Stomach (tissue), 4 donors: ENCODE data around the gene CACNA2D2.

Experiments used
- EP300 ChIP-seq: sonication (generic); formaldehyde crosslinking; IDR thresholded peaks from one replicate; pipeline ENCODE4 v1.6.1; 2017; ENCODE audit warnings: antibody characterized with exemption
- POLR2A ChIP-seq, 4 donors: fragments of 450-650 bp; IDR thresholded peaks; one replicate each; pipeline ENCODE4 v1.6.1; 2016; ENCODE audit warnings: antibody characterized with exemption in 4 of 4, control low read depth in 2 of 4, mild to moderate bottlenecking in 1 of 4, moderate library complexity in 1 of 4
- POLR2AphosphoS5 ChIP-seq, 3 donors: sonication (generic); formaldehyde crosslinking; IDR thresholded peaks; one replicate each; pipeline ENCODE4 v1.6.1; 2016; ENCODE audit warnings: antibody characterized with exemption in 3 of 3
- TF ChIP-seq, protein P1 (sequence below), 7 experiments: fragments of 450-650 bp in 4 of 7; fragments of 200-600 bp in 3 of 7; sonication (generic) in 3 of 7; IDR thresholded peaks; one replicate each; pipeline ENCODE4 v1.5.1; 2016 to 2019; ENCODE audit warnings: antibody characterized with exemption in 7 of 7, control low read depth in 2 of 7, mild to moderate bottlenecking in 1 of 7

DNA sequence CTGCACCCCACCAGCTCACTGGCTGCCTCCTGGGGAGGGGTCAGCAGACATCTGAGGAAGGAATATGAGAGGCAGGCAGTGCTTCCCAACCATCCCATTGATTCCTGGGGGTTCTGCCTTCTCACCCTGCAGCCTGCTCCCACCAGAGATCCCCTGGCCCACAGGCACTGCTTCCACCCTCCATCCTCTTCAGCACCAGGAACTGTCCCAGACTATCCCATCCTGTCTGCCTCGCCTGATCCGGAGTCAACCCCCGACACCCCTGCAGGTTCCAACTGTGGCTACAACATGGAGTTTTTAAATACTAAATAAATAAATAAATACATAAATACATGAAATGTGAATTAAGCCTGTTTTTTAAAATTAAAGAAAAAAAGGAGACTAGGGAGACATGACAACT, 43.6 kb downstream of the CACNA2D2 start:
- TF ChIP-seq POLR2A (IDR thresholded peaks at IDR 0.05) (no peak), EP300 (no peak), POLR2AphosphoS5 (IDR thresholded peaks at IDR 0.05) (no peak)
- TF ChIP-seq, protein P1, sequence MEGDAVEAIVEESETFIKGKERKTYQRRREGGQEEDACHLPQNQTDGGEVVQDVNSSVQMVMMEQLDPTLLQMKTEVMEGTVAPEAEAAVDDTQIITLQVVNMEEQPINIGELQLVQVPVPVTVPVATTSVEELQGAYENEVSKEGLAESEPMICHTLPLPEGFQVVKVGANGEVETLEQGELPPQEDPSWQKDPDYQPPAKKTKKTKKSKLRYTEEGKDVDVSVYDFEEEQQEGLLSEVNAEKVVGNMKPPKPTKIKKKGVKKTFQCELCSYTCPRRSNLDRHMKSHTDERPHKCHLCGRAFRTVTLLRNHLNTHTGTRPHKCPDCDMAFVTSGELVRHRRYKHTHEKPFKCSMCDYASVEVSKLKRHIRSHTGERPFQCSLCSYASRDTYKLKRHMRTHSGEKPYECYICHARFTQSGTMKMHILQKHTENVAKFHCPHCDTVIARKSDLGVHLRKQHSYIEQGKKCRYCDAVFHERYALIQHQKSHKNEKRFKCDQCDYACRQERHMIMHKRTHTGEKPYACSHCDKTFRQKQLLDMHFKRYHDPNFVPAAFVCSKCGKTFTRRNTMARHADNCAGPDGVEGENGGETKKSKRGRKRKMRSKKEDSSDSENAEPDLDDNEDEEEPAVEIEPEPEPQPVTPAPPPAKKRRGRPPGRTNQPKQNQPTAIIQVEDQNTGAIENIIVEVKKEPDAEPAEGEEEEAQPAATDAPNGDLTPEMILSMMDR (IDR thresholded peaks at IDR 0.05): no peak
